Gastroesophageal sphincter (tissue), 3 donors: Measurements from ENCODE around the gene TRMU.

Experiments
- CTCF ChIP-seq, 4 experiments: fragments of 200-600 bp in 2 of 4; fragments of 450-650 bp in 2 of 4; sonication (generic) in 1 of 4; IDR thresholded peaks; one replicate each; pipeline ENCODE4 v1.5.1; 2017 to 2019; ENCODE audit warnings: antibody characterized with exemption in 4 of 4, mild to moderate bottlenecking in 2 of 4, moderate library complexity in 2 of 4
- EP300 ChIP-seq: sonication (generic); formaldehyde crosslinking; IDR thresholded peaks from one replicate; pipeline ENCODE4 v1.6.1; 2017; ENCODE audit warnings: antibody characterized with exemption, mild to moderate bottlenecking
- POLR2A ChIP-seq, 2 donors: fragments of 450-650 bp; IDR thresholded peaks; one replicate each; pipeline ENCODE4 v1.6.1; 2017; ENCODE audit warnings: antibody characterized with exemption in 2 of 2, mild to moderate bottlenecking in 2 of 2, moderate library complexity in 1 of 2
- POLR2AphosphoS5 ChIP-seq: sonication (generic); formaldehyde crosslinking; IDR thresholded peaks from one replicate; pipeline ENCODE4 v1.6.1; 2017; ENCODE audit warnings: antibody characterized with exemption

- TF ChIP-seq CTCF (IDR thresholded peaks at IDR 0.05) = no peak
- no peak for TF ChIP-seq POLR2A (IDR thresholded peaks at IDR 0.05)
- no peak for TF ChIP-seq POLR2AphosphoS5
- no peak for TF ChIP-seq EP300
Observed at GRCh38 chr22:46349681-46350080, 14.2 kb downstream of the TRMU start.
